ENCODE results near the gene FUCA1.
"Not testable (repeated sequence)": the region's sequence is repeated elsewhere in the genome, so short reads cannot be mapped to it uniquely, and the experiment has no call there.

The FUCA1 gene

GRCh38 chr1:23834156-23834555 is 33.9 kb downstream of the FUCA1 start:
- not testable (repeated sequence) for DNase-seq

- DNase-seq: no peak
These were observed 40.4 kb downstream of the FUCA1 start for GRCh38 chr1:23827717-23828116.

GRCh38 chr1:23826590-23826989 is 41.5 kb downstream of the FUCA1 start:
- not testable (repeated sequence) for DNase-seq

- peak; percentile 20 for DNase-seq
These were observed 42.1 kb downstream of the FUCA1 start for GRCh38 chr1:23825762-23826522.

- peak; percentile 93 for DNase-seq
These were observed 42.9 kb downstream of the FUCA1 start, which contains the start of gene HMGCL for GRCh38 chr1:23825076-23825761. Gene HMGCL (minus strand): TSS chr1:23825429. CDS start chr1:23825415, 14 bp downstream.

- DNase-seq: no peak
These were observed 43.4 kb downstream of the FUCA1 start for GRCh38 chr1:23824711-23825075.

- no peak for DNase-seq
These were observed 44.3 kb downstream of the FUCA1 start for GRCh38 chr1:23823767-23824166.

GRCh38 chr1:23817633-23818032 is 50.5 kb downstream of the FUCA1 start:
- no peak for DNase-seq

- no peak for DNase-seq
These were observed 51.2 kb downstream of the FUCA1 start for GRCh38 chr1:23816906-23817305.

GRCh38 chr1:23816361-23816760 is 51.7 kb downstream of the FUCA1 start:
- no peak for DNase-seq

- no peak for DNase-seq
These were observed 54.1 kb downstream of the FUCA1 start for GRCh38 chr1:23814016-23814415.

- DNase-seq: no peak
These were observed 57.1 kb downstream of the FUCA1 start for GRCh38 chr1:23810818-23811540.

GRCh38 chr1:23809751-23810171 is 58.3 kb downstream of the FUCA1 start:
- peak; percentile 29 for DNase-seq

- no peak for DNase-seq
These were observed 60.6 kb downstream of the FUCA1 start for GRCh38 chr1:23807453-23807852.

- DNase-seq: no peak
These were observed 61.8 kb downstream of the FUCA1 start for GRCh38 chr1:23806280-23806679.

- DNase-seq: no peak
These were observed 63.1 kb downstream of the FUCA1 start for GRCh38 chr1:23805025-23805424.

GRCh38 chr1:23804183-23804835 is 63.8 kb downstream of the FUCA1 start:
- no peak for DNase-seq

GRCh38 chr1:23803674-23804073 is 64.4 kb downstream of the FUCA1 start:
- no peak for DNase-seq

GRCh38 chr1:23802809-23803342 is 65.2 kb downstream of the FUCA1 start:
- not testable (repeated sequence) for DNase-seq

- no peak for DNase-seq
These were observed 66.2 kb downstream of the FUCA1 start for GRCh38 chr1:23801876-23802275.

GRCh38 chr1:23801338-23801748 is 66.7 kb downstream of the FUCA1 start:
- no peak for DNase-seq

- peak; percentile 95 for DNase-seq
These were observed 67.4 kb downstream of the FUCA1 start, which contains the start of gene GALE for GRCh38 chr1:23800400-23801337. Gene GALE (minus strand): TSS chr1:23800754. CDS start chr1:23799007, 1,747 bp downstream.
